GM20431 (cell line): ENCODE measurements around the gene NCSTN.

Source experiments
- in situ Hi-C: fragments of 300-500 bp; cut with MseI, MboI; formaldehyde crosslinking; loops from one replicate; pipeline ENCODE4 v1.15.0; 2020; ENCODE audit warnings: low sequenced_read_pairs; ENCODE audit not compliant: unreplicated experiment

NCSTN gene

GRCh38 chr1:160402001-160402795 is 59.0 kb downstream of the NCSTN start:
- in situ Hi-C loops: loop anchor here (25.0 kb wide), 1 partner anchor 560 kb away; the partner anchor contains the start of gene ITLN2

DNA sequence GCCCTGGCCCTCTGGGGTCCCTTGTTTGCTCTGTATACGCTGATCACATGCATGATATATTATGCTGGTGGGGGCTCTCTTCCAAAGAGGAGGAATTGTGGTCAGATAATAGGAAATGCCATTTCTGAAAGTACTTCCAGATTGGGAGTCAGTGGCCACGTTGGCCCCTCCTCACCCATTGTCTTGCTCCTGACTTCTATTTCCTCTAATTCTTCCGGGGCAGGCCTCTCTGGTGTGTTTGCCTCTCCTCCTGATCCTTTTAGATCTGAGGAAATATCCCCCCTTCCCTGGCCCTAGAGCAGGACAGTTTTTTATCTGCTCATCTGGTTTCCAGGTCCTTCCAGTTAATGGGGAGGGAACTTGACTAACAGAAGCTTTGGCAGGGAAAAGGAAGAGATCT is 60.1 kb downstream of the NCSTN start:
- in situ Hi-C loops: loop anchor here (25.0 kb wide), 1 partner anchor 559 kb away; the partner anchor contains the start of gene ITLN2

GRCh38 chr1:160404094-160404493 is 60.9 kb downstream of the NCSTN start:
- in situ Hi-C loops: loop anchor here (25.0 kb wide), 1 partner anchor 558 kb away; the partner anchor contains the start of gene ITLN2

- in situ Hi-C loops: loop anchor here (25.0 kb wide), 1 partner anchor 557 kb away; the partner anchor contains the start of gene ITLN2
These were observed 62.2 kb downstream of the NCSTN start for GRCh38 chr1:160405331-160405877.

GRCh38 chr1:160406131-160406968 is 63.2 kb downstream of the NCSTN start:
- in situ Hi-C loops: loop anchor here (25.0 kb wide), 1 partner anchor 556 kb away; the partner anchor contains the start of gene ITLN2

DNA sequence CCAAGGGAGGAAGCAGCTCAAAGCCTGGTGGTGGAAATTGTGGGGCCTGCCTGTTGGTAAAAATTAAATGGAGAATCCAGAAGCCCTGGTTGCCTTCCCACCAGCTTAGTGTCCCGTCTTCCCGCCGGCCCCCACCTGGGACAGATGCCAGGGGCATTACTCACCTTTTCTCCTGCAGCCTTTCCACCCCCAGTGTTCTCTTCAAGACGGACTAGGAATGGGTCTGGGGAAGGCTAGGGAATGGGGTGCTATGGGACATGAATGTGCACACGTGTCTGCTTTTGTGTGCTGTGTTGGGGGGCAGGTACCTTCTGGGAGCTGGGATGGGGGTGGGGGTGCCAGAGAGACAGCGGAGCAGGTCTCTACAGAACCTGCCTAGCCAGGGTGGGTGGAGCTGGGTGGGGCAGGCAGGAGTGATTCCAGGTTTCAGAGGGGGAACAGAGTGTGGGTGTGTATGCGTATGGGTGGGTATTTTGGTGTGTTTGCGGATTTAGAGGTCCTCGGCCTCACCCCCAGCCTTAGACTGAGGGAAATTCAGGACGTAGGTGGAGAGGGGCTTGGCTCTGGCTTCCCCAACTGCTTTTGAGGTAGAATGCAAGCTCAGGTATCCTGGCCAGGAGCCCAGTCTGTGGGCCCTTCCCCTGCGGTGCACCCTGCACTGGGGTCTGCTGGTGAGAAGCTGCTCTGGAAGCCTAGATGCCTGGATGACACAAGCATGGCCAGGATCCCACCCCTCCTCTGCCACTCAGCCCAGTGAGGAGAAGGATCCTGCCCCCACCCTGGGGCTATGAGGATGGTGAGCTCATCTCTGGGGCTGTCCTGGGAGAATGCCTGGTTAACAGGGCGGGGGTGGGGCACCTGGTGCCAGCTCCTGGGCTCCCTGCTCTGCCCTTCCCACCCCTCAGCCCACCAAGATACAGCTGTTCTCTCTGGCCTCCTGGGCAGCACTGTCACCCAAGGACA is 64.9 kb downstream of the NCSTN start:
- in situ Hi-C loops: loop anchor here (25.0 kb wide), 1 partner anchor 554 kb away; the partner anchor contains the start of gene ITLN2
